Measurements from ENCODE around the gene FA2H. TPM values are rescaled to one million over a fixed set of nuclear protein-coding genes. Genes with fewer than 3 reads are reported as not detected.
"Not testable (repeated sequence)": the region's sequence is repeated elsewhere in the genome, so short reads cannot be mapped to it uniquely, and the experiment has no call there.

The FA2H gene
- polyA plus RNA-seq, 2 donors, result 4.7 to 4.8 TPM

DNA sequence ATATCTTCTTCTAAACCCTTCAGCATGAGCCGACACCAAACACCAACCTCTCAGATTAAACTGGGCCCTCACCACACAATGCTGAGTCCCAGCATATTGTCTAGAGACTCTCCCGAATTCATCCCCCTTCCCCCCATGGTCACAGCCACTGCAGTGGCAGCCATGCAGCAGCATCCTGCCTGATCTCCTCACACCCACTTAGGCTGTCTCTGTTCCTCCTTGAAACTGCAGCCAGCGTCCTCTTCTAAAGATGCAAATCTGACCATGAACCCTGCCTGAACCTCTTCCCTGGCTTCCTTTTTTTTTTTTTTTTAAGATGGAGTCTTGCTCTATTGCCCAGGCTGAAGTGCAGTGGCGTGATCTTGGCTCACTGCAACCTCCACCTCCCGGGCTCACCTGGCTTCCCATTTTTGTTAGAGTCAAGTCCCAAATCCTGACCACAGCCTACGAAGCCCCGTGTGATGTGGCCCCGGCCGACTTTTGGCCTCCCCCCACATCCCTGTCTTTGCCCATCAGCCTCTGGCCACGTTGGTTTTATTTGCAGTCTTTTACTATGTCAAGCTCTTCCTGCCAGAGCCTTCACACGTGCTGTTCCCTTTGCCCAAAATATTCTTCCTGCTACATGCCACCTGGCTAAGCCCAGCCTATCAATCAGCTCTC lies 2.8 kb downstream of the FA2H start:
- H3K9me3 ChIP-seq (ENCODE audit: control insufficient read depth in 2 of 2, insufficient read depth in 1 of 2, low read depth in 1 of 2, low read length in 1 of 2), result no peaks in the 10 kb centered on the region
- no peaks in the 10 kb centered on the region for H3K36me3 ChIP-seq (ENCODE audit: control insufficient read depth in 2 of 2, insufficient read depth in 2 of 2, low read length in 1 of 2)
- 73 to 74% methylated on average over 11 of the region's 11 CpGs for WGBS, 2 donors
- H3K4me3 ChIP-seq (ENCODE audit: low read depth in 1 of 2, low read length in 2 of 2), result no peak overlapping the region
- H3K4me1 ChIP-seq (ENCODE audit: control insufficient read depth in 2 of 2, insufficient read depth in 2 of 2, low read length in 1 of 2), result peaks cover 0 to 2% of the 10 kb centered on the region in 2 donors
- H3K27me3 ChIP-seq (ENCODE audit: control insufficient read depth in 1 of 2, insufficient read depth in 2 of 2, low read length in 2 of 2), result no peaks in the 10 kb centered on the region
- H3K27ac ChIP-seq (ENCODE audit: low read depth in 2 of 2, low read length in 1 of 2), result no peak overlapping the region

GRCh38 chr16:74770831-74771526 lies 3.6 kb downstream of the FA2H start:
- Histone ChIP-seq H3K27me3 (ENCODE audit: control insufficient read depth in 1 of 2, insufficient read depth in 2 of 2, low read length in 2 of 2) (no peaks in the 10 kb centered on the region), H3K36me3 (ENCODE audit: control insufficient read depth in 2 of 2, insufficient read depth in 2 of 2, low read length in 1 of 2) (no peaks in the 10 kb centered on the region), H3K4me3 (ENCODE audit: low read depth in 1 of 2, low read length in 2 of 2) (no peak overlapping the region), H3K4me1 (ENCODE audit: control insufficient read depth in 2 of 2, insufficient read depth in 2 of 2, low read length in 1 of 2) (peaks cover 0 to 2% of the 10 kb centered on the region in 2 donors), H3K9me3 (ENCODE audit: control insufficient read depth in 2 of 2, insufficient read depth in 1 of 2, low read depth in 1 of 2, low read length in 1 of 2) (no peaks in the 10 kb centered on the region), H3K27ac (ENCODE audit: low read depth in 2 of 2, low read length in 1 of 2) (no peak overlapping the region)
- 75 to 79% methylated on average over 13 of the region's 13 CpGs for WGBS, 2 donors

DNA sequence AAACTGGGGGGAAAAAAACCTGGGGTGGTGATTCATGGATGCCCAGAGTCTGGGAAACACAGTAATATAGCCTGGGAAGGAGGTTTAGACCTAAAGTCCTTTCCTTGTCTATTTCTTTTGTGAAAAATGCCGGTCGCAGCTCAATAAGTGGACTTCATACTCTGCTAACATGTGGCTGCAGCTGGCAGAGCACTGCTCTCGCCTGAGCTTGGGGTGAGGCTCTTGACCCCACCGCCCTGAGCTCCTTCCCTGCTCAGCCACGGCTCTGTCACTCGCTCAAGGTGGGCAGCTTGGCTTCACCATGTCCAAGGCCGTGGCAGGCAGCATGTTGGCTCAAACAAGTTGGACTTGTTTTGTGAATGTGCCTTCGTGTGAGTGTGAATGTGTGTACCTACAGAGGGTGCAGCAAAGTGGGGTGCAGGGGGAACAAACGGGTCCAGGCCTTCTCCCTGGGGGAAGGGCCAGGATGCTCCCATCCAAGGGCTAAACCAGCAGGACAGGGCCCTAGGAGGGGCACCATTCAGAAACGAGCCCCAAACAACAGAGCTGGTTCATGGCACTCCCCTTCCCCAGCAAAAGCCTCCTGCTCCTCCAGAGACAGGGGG lies 4.9 kb downstream of the FA2H start:
- H3K27ac ChIP-seq (ENCODE audit: low read depth in 2 of 2, low read length in 1 of 2), result no peak overlapping the region
- 59 to 67% methylated on average over 10 of the region's 10 CpGs for WGBS, 2 donors
- no peaks in the 10 kb centered on the region for H3K27me3 ChIP-seq (ENCODE audit: control insufficient read depth in 1 of 2, insufficient read depth in 2 of 2, low read length in 2 of 2)

DNA sequence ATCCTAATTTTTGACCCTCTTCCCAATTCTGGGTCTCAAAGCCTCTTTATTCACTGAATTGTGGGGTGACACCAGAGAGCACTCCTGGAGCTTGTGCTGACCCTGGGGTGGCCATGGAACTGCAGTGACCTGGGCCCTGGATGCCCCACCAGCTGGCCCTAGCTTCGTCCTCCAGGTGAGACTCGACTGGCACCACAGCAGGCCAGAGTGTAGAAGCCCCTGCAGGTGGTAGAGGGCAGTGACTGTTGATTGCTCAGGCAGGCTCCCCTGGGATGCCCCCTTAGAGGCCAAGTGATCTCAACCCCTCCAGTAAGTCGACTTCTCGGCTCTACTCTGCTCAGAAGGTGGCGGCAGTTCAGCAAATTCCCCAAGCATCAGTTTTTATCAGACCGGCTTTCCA lies 6.4 kb downstream of the FA2H start:
- H3K4me1 ChIP-seq (ENCODE audit: control insufficient read depth in 2 of 2, insufficient read depth in 2 of 2, low read length in 1 of 2), result no peaks in the 10 kb centered on the region
- no peaks in the 10 kb centered on the region for H3K9me3 ChIP-seq (ENCODE audit: control insufficient read depth in 2 of 2, insufficient read depth in 1 of 2, low read depth in 1 of 2, low read length in 1 of 2)
- H3K27me3 ChIP-seq (ENCODE audit: control insufficient read depth in 1 of 2, insufficient read depth in 2 of 2, low read length in 2 of 2), result no peaks in the 10 kb centered on the region
- H3K4me3 ChIP-seq (ENCODE audit: low read depth in 1 of 2, low read length in 2 of 2), result no peak overlapping the region
- no peak overlapping the region for H3K27ac ChIP-seq (ENCODE audit: low read depth in 2 of 2, low read length in 1 of 2)
- no peaks in the 10 kb centered on the region for H3K36me3 ChIP-seq (ENCODE audit: control insufficient read depth in 2 of 2, insufficient read depth in 2 of 2, low read length in 1 of 2)
- 72 to 77% methylated on average over 6 of the region's 6 CpGs for WGBS, 2 donors

More for the DNA sequence above, 4.9 kb downstream of the FA2H start:
- H3K36me3 ChIP-seq (ENCODE audit: control insufficient read depth in 2 of 2, insufficient read depth in 2 of 2, low read length in 1 of 2), result no peaks in the 10 kb centered on the region
- no peak overlapping the region for H3K4me3 ChIP-seq (ENCODE audit: low read depth in 1 of 2, low read length in 2 of 2)
- H3K9me3 ChIP-seq (ENCODE audit: control insufficient read depth in 2 of 2, insufficient read depth in 1 of 2, low read depth in 1 of 2, low read length in 1 of 2), result no peaks in the 10 kb centered on the region
- H3K4me1 ChIP-seq (ENCODE audit: control insufficient read depth in 2 of 2, insufficient read depth in 2 of 2, low read length in 1 of 2), result peaks cover 0 to 2% of the 10 kb centered on the region in 2 donors

GRCh38 chr16:74767749-74768148 lies 6.9 kb downstream of the FA2H start:
- Histone ChIP-seq H3K9me3 (ENCODE audit: control insufficient read depth in 2 of 2, insufficient read depth in 1 of 2, low read depth in 1 of 2, low read length in 1 of 2) (no peaks in the 10 kb centered on the region), H3K4me1 (ENCODE audit: control insufficient read depth in 2 of 2, insufficient read depth in 2 of 2, low read length in 1 of 2) (no peaks in the 10 kb centered on the region), H3K4me3 (ENCODE audit: low read depth in 1 of 2, low read length in 2 of 2) (no peak overlapping the region), H3K27me3 (ENCODE audit: control insufficient read depth in 1 of 2, insufficient read depth in 2 of 2, low read length in 2 of 2) (no peaks in the 10 kb centered on the region), H3K36me3 (ENCODE audit: control insufficient read depth in 2 of 2, insufficient read depth in 2 of 2, low read length in 1 of 2) (no peaks in the 10 kb centered on the region), H3K27ac (ENCODE audit: low read depth in 2 of 2, low read length in 1 of 2) (no peak overlapping the region)
- 78 to 82% methylated on average over 7 of the region's 7 CpGs for WGBS, 2 donors

GRCh38 chr16:74766729-74767128 lies 7.9 kb downstream of the FA2H start:
- H3K4me3 ChIP-seq (ENCODE audit: low read depth in 1 of 2, low read length in 2 of 2), result no peak overlapping the region
- no peaks in the 10 kb centered on the region for H3K27me3 ChIP-seq (ENCODE audit: control insufficient read depth in 1 of 2, insufficient read depth in 2 of 2, low read length in 2 of 2)
- H3K4me1 ChIP-seq (ENCODE audit: control insufficient read depth in 2 of 2, insufficient read depth in 2 of 2, low read length in 1 of 2), result no peaks in the 10 kb centered on the region
- WGBS, 2 donors, result 91 to 95% methylated on average over 7 of the region's 7 CpGs
- H3K27ac ChIP-seq (ENCODE audit: low read depth in 2 of 2, low read length in 1 of 2), result no peak overlapping the region
- no peaks in the 10 kb centered on the region for H3K9me3 ChIP-seq (ENCODE audit: control insufficient read depth in 2 of 2, insufficient read depth in 1 of 2, low read depth in 1 of 2, low read length in 1 of 2)
- no peaks in the 10 kb centered on the region for H3K36me3 ChIP-seq (ENCODE audit: control insufficient read depth in 2 of 2, insufficient read depth in 2 of 2, low read length in 1 of 2)

- H3K4me1 ChIP-seq (ENCODE audit: control insufficient read depth in 2 of 2, insufficient read depth in 2 of 2, low read length in 1 of 2); H3K27ac ChIP-seq (ENCODE audit: low read depth in 2 of 2, low read length in 1 of 2); H3K4me3 ChIP-seq (ENCODE audit: low read depth in 1 of 2, low read length in 2 of 2); H3K36me3 ChIP-seq (ENCODE audit: control insufficient read depth in 2 of 2, insufficient read depth in 2 of 2, low read length in 1 of 2); H3K9me3 ChIP-seq (ENCODE audit: control insufficient read depth in 2 of 2, insufficient read depth in 1 of 2, low read depth in 1 of 2, low read length in 1 of 2); H3K27me3 ChIP-seq (ENCODE audit: control insufficient read depth in 1 of 2, insufficient read depth in 2 of 2, low read length in 2 of 2): not testable (repeated sequence)
- WGBS, 2 donors, result 80% methylated on average over 3 of the region's 3 CpGs
Measured at GRCh38 chr16:74764184-74764583, 10.4 kb downstream of the FA2H start.

GRCh38 chr16:74761665-74762064 lies 13.0 kb downstream of the FA2H start:
- Histone ChIP-seq H3K27me3 (ENCODE audit: control insufficient read depth in 1 of 2, insufficient read depth in 2 of 2, low read length in 2 of 2) (no peaks in the 10 kb centered on the region), H3K27ac (ENCODE audit: low read depth in 2 of 2, low read length in 1 of 2) (no peak overlapping the region), H3K9me3 (ENCODE audit: control insufficient read depth in 2 of 2, insufficient read depth in 1 of 2, low read depth in 1 of 2, low read length in 1 of 2) (no peaks in the 10 kb centered on the region), H3K36me3 (ENCODE audit: control insufficient read depth in 2 of 2, insufficient read depth in 2 of 2, low read length in 1 of 2) (no peaks in the 10 kb centered on the region), H3K4me1 (ENCODE audit: control insufficient read depth in 2 of 2, insufficient read depth in 2 of 2, low read length in 1 of 2) (no peaks in the 10 kb centered on the region), H3K4me3 (ENCODE audit: low read depth in 1 of 2, low read length in 2 of 2) (no peak overlapping the region)

GRCh38 chr16:74760007-74760767 lies 14.4 kb downstream of the FA2H start:
- no peak overlapping the region for H3K4me3 ChIP-seq (ENCODE audit: low read depth in 1 of 2, low read length in 2 of 2)
- no peaks in the 10 kb centered on the region for H3K9me3 ChIP-seq (ENCODE audit: control insufficient read depth in 2 of 2, insufficient read depth in 1 of 2, low read depth in 1 of 2, low read length in 1 of 2)
- WGBS, 2 donors, result 70 to 71% methylated on average over 11 of the region's 11 CpGs

More at GRCh38 chr16:74760007-74760767, 14.4 kb downstream of the FA2H start:
- Histone ChIP-seq H3K27me3 (ENCODE audit: control insufficient read depth in 1 of 2, insufficient read depth in 2 of 2, low read length in 2 of 2) (no peaks in the 10 kb centered on the region), H3K4me1 (ENCODE audit: control insufficient read depth in 2 of 2, insufficient read depth in 2 of 2, low read length in 1 of 2) (no peaks in the 10 kb centered on the region), H3K36me3 (ENCODE audit: control insufficient read depth in 2 of 2, insufficient read depth in 2 of 2, low read length in 1 of 2) (no peaks in the 10 kb centered on the region), H3K27ac (ENCODE audit: low read depth in 2 of 2, low read length in 1 of 2) (no peak overlapping the region)

All from esophagus (tissue), 2 donors.